Stimulated activated CD4-positive, alpha-beta T cell treated with anti-CD3 and anti-CD28 coated beads, Interleukin-2, amount 100 ng/mL, for 24 hours (primary cell): ENCODE results near the gene CHD2.

Experiments used
- DNase-seq, 2 donors: peaks; one replicate each; pipeline ENCODE4 v3.0.0-alpha.2; 2020

Gene CHD2

GRCh38 chr15:92932946-92933649 lies 33.0 kb downstream of the CHD2 start:
- no peak for DNase-seq

DNA sequence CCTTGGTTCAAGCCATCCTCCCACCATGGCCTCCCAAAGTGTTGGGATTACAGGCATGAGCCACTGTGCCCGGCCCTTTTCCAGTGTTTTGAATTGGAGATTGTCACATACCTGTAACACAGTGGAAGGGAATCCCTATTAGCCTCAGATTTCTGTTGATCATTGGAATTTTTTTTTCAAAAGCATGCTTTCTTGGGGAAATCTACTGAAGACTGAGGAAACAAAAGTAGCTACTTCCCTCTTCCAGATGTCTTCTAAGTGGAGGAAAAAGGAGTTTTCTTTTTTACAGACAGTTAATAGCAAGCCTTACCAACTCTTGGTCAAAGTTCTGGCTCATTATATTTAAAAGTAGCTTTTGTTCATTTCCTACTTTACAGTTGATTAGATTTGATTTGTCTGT lies 33.7 kb downstream of the CHD2 start:
- DNase-seq, result no peak

DNA sequence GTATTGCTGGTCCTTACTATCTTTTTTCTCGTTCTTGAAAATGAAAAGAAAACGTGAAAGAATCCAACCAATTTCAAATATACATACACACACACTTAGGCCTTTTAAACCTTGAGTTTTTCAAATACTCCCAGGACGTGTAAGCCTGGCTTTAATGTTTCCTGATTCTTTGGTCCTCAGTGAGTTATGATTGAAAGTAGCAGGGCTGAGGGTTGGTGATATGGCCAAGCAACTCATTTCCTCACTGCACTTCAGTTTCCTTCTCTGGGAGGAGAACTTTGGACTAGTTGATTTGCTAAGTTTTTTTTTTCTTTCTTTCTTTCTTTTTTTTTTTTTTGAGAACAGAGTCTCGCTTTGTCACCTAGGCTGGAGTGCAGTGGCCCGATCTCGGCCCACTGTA lies 34.6 kb downstream of the CHD2 start:
- DNase-seq, result no peak

GRCh38 chr15:92936138-92936537 lies 36.0 kb downstream of the CHD2 start:
- no peak for DNase-seq

DNA sequence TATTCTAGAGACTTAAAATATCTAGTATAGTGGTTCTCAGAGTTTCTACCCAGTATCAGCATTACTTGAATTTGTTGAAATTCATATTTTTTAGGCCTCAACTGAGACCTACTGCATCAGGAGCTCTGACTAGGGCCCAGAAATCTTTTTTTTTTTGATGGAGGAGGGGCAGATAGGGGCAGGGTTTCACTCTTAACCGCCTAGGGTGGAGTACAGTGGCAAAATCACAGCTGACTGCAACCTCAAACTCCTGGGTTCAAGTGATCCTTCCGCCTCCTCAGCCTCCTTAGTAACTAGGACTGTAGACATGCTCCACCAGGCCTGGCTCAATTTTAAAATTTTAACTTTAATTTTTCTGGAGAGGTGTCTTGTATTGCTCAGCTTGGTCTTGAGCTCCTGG lies 36.6 kb downstream of the CHD2 start:
- no peak for DNase-seq

DNA sequence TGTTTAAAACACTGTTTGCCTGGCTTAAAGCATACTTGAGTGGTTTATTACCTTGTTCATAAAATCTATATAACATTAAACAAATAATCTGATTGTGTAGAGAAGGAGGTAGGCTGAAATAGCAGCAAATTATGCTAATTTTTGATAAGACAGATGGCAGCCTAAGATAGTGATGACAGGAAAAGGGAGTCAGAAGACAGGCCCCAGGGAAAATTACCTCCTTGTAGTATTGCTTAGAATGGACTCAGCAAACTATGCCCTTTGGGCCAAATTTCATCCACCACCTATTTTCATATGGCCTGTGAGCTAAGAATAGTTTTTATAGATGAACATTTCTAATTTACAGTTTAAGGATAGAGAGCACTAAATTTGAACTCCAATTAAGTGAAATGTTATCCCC lies 37.8 kb downstream of the CHD2 start:
- no peak for DNase-seq

DNA sequence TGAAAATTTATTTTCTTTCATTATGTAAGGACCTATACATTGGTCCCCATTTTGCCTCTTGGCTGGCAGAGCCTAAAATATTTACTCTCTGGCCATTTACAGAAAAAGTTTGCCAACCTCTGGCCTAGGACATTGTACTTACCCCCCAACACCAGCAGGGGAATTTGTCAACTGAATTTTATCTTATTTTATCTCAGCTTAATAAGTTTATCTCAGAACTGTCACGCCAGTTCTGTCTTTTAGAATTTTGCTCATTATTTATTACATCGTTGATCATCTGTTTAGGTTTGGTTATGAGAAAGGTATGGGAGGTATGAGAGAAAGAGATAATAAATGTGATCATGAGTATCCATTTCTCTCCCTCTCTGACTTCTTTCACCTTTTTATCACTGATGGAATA lies 38.3 kb downstream of the CHD2 start:
- DNase-seq, result no peak

DNA sequence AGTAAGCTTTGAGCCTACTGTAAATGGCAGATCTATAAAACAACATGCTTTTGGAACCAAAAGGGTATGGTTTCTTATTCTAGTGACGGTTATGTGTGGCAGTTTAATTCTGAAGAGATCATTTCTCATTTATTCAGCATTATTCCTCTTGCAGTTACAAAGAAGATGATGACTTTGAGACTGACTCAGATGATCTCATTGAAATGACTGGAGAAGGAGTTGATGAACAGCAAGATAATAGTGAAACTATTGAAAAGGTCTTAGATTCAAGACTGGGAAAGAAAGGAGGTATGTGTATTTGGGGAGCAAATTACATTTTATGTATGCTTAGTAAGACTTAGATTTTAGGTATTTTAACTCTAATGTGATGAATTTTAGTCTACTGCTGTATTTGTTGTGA lies 41.5 kb downstream of the CHD2 start:
- DNase-seq, result no peak

DNA sequence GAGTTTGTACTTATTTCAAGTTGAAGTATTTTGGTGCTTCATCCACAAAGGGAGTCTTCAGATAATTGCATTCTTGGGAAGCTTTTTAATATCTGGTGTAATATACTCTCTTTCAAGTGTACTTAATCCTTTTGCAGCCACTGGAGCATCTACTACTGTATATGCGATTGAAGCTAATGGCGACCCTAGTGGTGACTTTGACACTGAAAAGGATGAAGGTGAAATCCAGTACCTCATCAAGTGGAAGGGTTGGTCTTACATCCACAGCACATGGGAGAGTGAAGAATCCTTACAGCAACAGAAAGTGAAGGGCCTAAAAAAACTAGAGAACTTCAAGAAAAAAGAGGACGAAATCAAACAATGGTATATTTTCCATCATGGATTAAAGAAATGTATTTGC lies 42.6 kb downstream of the CHD2 start:
- DNase-seq, result no peak

- no peak for DNase-seq
Observed at GRCh38 chr15:92943581-92943980, 43.5 kb downstream of the CHD2 start.

DNA sequence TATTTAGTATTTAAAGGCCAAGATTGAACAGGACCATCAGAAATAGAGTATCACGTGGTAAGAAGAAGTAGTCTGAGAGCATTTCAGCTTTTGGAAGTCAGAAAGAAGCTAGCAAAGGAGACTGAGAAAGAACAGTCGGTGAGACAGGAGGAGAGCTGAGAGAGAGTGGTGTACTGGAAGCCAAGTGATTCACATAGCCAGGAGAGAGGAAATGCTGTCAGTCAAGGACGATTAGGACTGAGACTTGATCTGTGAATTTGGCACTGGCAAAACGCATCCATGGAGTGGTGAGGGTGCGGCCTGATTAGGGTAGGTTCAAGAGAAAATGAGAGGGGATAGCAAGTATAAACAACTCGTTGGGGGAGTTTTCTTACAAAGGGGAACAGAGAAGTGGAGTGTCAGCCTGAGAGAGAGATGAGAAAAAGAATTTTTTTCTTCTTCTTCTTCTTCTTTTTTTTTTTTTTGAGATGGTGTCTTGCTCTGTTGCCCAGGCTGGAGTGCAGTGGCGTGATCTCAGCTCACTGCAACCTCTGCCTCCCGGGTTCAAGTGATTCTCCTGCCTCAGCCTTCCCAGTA lies 44.9 kb downstream of the CHD2 start:
- no peak for DNase-seq

DNA sequence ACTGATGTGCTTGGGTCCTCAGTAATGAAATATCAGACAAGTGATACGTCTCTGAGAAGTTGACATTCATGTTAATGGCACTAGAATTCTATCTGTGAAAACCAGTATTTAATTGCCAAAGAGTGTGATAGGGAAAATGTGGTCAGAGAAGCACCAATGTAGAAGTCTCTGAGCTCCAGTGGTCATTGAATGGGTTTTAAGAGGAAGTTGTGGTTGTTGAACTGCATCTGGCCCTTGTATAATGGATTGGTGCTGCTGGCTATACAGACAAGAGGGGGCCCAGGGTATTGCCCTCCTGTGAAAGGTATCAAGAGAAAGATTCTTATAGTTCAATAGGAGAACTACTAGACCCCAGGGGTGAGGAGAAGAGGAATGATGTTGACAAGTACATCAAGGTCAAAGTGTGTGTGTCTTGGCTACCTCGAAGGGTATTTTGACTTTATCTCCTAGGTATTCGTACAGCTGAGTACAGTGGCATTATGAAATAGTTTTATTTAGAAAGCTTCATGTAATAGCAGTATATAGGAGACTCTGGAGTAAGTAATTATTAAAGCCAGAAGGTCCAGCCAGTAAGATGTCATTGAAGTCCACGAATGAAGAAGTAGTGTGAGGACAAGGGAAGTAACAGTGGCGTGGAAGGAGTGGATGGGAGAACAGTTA lies 47.1 kb downstream of the CHD2 start:
- DNase-seq, result no peak

GRCh38 chr15:92949604-92950249 lies 49.6 kb downstream of the CHD2 start:
- no peak for DNase-seq

DNA sequence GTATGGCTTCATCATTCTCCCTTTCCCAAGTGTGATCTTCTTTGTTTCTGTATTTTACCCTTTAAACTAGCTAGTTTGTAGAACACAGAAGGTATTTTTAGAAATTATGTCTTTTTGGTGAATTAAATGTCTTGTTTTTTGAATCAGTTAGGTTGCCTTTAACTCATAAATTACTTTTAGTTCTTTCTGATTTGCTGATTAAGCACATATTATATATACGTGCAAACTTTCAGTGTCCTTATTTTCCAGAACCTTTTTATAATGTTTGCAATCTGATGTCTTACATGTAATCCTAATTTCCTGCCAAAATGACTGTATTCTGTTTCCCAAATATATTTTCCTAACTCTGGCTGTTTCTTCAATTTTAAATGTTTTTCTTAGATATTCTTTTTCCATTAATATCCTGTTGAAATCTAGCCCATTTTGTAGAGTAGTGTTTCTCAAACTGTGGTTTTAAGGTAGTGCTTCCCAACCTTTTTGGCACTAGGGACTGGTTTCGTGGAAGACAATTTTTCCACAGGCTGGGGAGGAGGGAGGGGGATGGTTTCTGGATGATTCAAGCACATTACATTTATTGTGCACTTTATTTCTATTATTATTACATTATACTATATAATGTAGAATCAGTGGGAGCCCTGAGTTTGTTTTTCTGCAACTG lies 51.8 kb downstream of the CHD2 start:
- no peak for DNase-seq

- no peak for DNase-seq
Observed at GRCh38 chr15:92952458-92952850, 52.3 kb downstream of the CHD2 start.

GRCh38 chr15:92953566-92953965 lies 53.4 kb downstream of the CHD2 start:
- DNase-seq, result no peak

DNA sequence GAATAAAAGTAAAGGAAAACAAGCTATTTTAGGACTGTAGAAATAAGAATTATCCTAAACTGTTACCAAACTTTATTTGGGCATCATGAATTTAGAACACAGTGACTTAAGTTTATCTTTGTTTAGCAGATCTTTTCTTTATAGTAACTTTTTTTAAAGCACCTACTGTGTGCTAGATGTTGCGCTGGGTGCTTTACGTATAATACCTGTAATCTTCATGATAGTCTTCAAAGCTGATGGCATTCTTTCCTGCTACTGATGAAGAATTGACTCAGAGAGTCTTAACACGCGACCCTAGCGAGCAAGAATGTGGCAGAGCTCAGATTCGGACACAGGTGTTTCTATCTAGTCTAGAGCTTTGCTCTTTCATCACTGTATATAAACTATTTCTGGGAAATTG lies 53.9 kb downstream of the CHD2 start:
- no peak for DNase-seq

DNA sequence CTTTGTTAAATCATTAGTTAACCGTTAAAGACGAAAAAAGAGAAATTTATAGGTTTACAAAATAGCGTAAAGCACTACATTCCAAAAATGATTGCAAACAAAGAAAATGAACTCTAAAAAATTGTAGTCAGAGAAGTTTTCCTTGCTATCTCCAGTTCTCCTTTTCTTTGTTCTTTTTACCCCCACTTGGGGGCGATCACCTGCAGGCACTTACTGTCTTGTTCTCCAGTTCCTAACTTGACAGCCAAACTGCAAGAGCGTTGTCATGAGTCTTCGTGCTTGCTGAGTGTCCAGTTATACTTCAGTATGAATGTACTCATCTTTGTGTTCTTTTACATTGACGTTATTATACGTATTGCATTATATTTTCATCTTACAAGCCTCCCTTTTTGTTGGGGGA lies 54.5 kb downstream of the CHD2 start:
- DNase-seq, result no peak

- DNase-seq, result no peak
Observed at GRCh38 chr15:92955706-92956105, 55.6 kb downstream of the CHD2 start.

DNA sequence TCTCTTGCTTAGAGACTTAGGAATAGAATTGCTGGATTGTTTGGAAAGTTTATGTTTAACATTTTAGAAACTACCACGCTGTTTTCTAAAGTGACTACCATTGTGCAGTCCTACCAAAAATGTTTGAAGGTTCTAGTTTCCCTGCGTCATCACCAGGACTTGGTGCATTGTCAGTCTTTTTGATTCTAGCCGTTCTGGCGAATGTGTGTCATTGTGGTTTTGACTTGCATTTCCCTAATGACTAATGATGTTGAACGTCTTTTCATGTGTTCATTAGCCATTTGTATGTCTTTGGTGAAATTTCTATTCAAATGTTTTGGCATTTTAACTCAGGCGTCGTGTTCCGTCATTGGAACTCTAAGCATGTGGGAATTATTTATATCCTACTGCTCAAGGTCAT lies 58.0 kb downstream of the CHD2 start:
- peak; percentile 34 to 65 for DNase-seq

DNA sequence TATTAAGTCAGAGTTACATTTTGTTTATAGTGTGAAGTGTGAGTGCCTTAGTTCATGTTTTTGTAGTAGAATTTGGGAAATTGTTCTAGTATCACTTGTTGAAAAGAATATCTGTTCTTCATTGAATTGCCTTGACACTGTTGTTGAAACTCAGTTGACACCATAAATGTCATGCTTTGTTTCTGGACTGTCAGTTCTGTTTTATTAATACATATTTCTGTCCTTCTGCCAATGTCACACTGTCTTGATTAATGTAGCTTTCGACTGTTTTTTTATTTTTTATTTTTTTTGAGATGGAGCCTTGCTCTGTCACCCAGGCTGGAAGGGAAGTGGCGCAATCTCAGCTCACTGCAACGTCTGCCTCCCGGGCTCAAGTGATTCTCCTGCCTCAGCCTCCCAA lies 59.1 kb downstream of the CHD2 start:
- DNase-seq, result no peak

DNA sequence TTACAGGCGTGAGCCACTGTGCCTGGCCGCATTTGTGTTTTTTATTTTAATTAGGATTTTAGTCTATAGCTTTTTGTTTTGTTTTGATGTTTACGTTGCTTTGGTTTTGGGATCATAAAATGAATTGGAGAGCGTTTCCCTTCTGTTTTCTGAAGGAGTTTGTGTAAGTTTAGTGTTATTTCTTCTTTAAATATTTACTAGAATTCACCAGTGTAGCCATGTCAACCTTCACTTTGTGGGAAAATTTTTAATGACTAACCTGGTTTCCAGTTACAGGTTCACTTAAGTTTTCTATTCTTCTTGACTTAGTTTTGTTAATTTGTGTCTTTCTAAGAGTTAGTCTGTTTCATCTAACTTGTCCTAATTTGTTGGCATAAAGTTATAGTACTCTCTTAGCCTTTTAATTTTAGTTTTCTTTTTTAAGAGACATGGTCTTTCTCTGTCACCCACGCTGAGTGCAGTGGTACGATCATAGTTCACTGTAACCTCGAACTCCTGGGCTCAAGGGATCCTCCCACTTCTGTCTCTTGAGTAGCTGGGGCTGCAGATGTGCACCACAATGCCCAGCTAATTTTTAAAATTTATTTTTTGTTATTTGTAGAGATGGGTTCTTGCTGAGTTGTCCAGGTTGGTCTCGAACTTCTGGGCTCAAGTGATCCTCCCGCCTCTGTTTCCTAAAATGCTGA lies 61.0 kb downstream of the CHD2 start:
- DNase-seq, result no peak

GRCh38 chr15:92962914-92963313 lies 62.8 kb downstream of the CHD2 start:
- DNase-seq, result no peak
